Measurements from ENCODE around the gene CSNK1G2.

DNA sequence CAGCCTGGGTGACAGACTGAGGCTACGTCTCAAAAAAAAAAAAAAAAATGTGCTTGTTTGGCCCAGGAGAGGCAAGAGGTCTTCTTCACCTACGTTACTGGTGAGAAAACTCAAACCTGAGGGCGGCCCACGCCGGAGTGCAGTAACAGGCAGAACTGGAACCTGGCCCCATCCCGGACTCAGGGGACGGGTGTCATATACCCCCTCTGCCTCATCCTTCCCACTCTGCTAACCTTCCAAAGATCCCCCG lies 36.2 kb upstream of the CSNK1G2 start:
- TF ChIP-seq ZNF274 (IDR thresholded peaks at IDR 0.05; ENCODE audit: low read depth, low read length) (no peak), YY1 (IDR thresholded peaks at IDR 0.05; ENCODE audit: insufficient read depth, insufficient read length) (no peak), SUZ12 (IDR thresholded peaks at IDR 0.05; ENCODE audit: extremely low read depth, insufficient read depth, insufficient read length) (no peak)
